Mesenchymal stem cell (in vitro differentiated cells and primary cell): ENCODE results near the gene CCNL1.
"Not testable (repeated sequence)": the region's sequence is repeated elsewhere in the genome, so short reads cannot be mapped to it uniquely, and the experiment has no call there.

Experiments
- DNase-seq: peaks from one replicate; pipeline ENCODE4 v3.0.0-alpha.2; 2013
- H2AFZ ChIP-seq: one replicate; pipeline ENCODE4 v1.6.1; 2013; ENCODE audit warnings: low read depth, mild to moderate bottlenecking, control low read depth, inconsistent platforms, low read length, moderate library complexity
- H2AK5ac ChIP-seq: 2 replicates; pipeline ENCODE4 v1.6.1; 2013; ENCODE audit warnings: low read length, moderate library complexity, mild to moderate bottlenecking, inconsistent platforms; ENCODE audit not compliant: severe bottlenecking
- H2BK120ac ChIP-seq: one replicate; pipeline ENCODE4 v1.6.1; 2013; ENCODE audit warnings: low read depth, mild to moderate bottlenecking, inconsistent platforms, low read length, moderate library complexity
- H2BK12ac ChIP-seq, 2 experiments: one replicate each; pipeline ENCODE4 v1.6.1; 2013; ENCODE audit warnings: inconsistent platforms in 2 of 2, low read length in 2 of 2, mild to moderate bottlenecking in 2 of 2, moderate library complexity in 2 of 2, control low read depth in 1 of 2
- H2BK15ac ChIP-seq: one replicate; pipeline ENCODE4 v1.6.1; 2013; ENCODE audit warnings: mild to moderate bottlenecking, low read depth, inconsistent platforms; ENCODE audit not compliant: poor library complexity, severe bottlenecking
- H2BK5ac ChIP-seq: 2 replicates; pipeline ENCODE4 v1.6.1; 2013; ENCODE audit warnings: low read depth, mild to moderate bottlenecking, low read length, control low read depth, inconsistent platforms; ENCODE audit not compliant: poor library complexity, severe bottlenecking
- H3K14ac ChIP-seq, 2 experiments: one replicate each; pipeline ENCODE4 v1.6.1; 2013; ENCODE audit warnings: inconsistent platforms in 2 of 2, low read length in 2 of 2, control low read depth in 1 of 2, mild to moderate bottlenecking in 1 of 2, moderate library complexity in 1 of 2
- H3K18ac ChIP-seq, 2 experiments: one replicate each; pipeline ENCODE4 v1.6.1; 2013; ENCODE audit warnings: inconsistent platforms in 2 of 2, low read length in 2 of 2, control low read depth in 1 of 2, low read depth in 1 of 2, mild to moderate bottlenecking in 1 of 2
- H3K23ac ChIP-seq, 2 experiments: one replicate each; pipeline ENCODE4 v1.6.1; 2013; ENCODE audit warnings: inconsistent platforms in 2 of 2, low read length in 2 of 2, mild to moderate bottlenecking in 2 of 2, moderate library complexity in 2 of 2, control low read depth in 1 of 2
- H3K27ac ChIP-seq: 2 replicates; pipeline ENCODE4 v1.5.1; 2013; ENCODE audit warnings: mild to moderate bottlenecking, moderate library complexity, low read length, control low read depth, inconsistent platforms; ENCODE audit not compliant: poor library complexity, severe bottlenecking
- H3K27me3 ChIP-seq, 2 experiments: 2 replicates each; pipeline versions ENCODE4 v1.6.1 to v1.7.0; 2013; ENCODE audit warnings: low read length in 2 of 2, mild to moderate bottlenecking in 2 of 2, moderate library complexity in 2 of 2, control low read depth in 1 of 2, inconsistent platforms in 1 of 2; ENCODE audit not compliant: control insufficient read depth in 1 of 2, insufficient read depth in 1 of 2
- H3K36me3 ChIP-seq, 2 experiments: 2 replicates each; pipeline versions ENCODE4 v1.6.1 to v1.7.0; 2013; ENCODE audit warnings: low read length in 2 of 2, control low read depth in 1 of 2, inconsistent platforms in 1 of 2, low read depth in 1 of 2, mild to moderate bottlenecking in 1 of 2; ENCODE audit not compliant: insufficient read depth in 2 of 2, control insufficient read depth in 1 of 2
- H3K4ac ChIP-seq, 2 experiments: one replicate each; pipeline ENCODE4 v1.6.1; 2013; ENCODE audit warnings: inconsistent platforms in 2 of 2, low read length in 2 of 2, mild to moderate bottlenecking in 2 of 2, moderate library complexity in 2 of 2, control low read depth in 1 of 2, low read depth in 1 of 2
- H3K4me1 ChIP-seq: 2 replicates; pipeline ENCODE4 v1.6.1; 2013; ENCODE audit warnings: low read depth, low read length, control low read depth; ENCODE audit not compliant: control insufficient read depth, insufficient read depth
- H3K4me2 ChIP-seq: 2 replicates; pipeline ENCODE4 v1.6.1; 2013; ENCODE audit warnings: low read length, mild to moderate bottlenecking, inconsistent platforms; ENCODE audit not compliant: poor library complexity, severe bottlenecking
- H3K4me3 ChIP-seq, 2 experiments: 2 replicates each; pipeline versions ENCODE4 v1.5.1 to v1.7.0; 2013; ENCODE audit warnings: low read length in 2 of 2, mild to moderate bottlenecking in 2 of 2, control low read depth in 1 of 2, low read depth in 1 of 2; ENCODE audit not compliant: insufficient read depth in 1 of 2
- H3K79me1 ChIP-seq: replicated peaks from 2 replicates; pipeline ENCODE4 v1.6.1; 2013; ENCODE audit warnings: mild to moderate bottlenecking, control low read depth, low read length, inconsistent platforms; ENCODE audit not compliant: poor library complexity, severe bottlenecking
- H3K9ac ChIP-seq: 2 replicates; pipeline ENCODE4 v1.7.0; 2013; ENCODE audit warnings: mild to moderate bottlenecking, low read length, moderate library complexity
- H3K9me3 ChIP-seq: 2 replicates; pipeline ENCODE4 v1.7.0; 2013; ENCODE audit warnings: mild to moderate bottlenecking, low read length; ENCODE audit not compliant: control insufficient read depth
- H4K8ac ChIP-seq: one replicate; pipeline ENCODE4 v1.6.1; 2013; ENCODE audit warnings: inconsistent platforms, mild to moderate bottlenecking, low read length, moderate library complexity
- H4K91ac ChIP-seq: one replicate; pipeline ENCODE4 v1.6.1; 2013; ENCODE audit warnings: mild to moderate bottlenecking, low read length, inconsistent platforms
- WGBS: methylation state at CpG from one replicate; pipeline ENCODE4 v1.1.7; 2013; ENCODE audit warnings: mixed read lengths; 5-methylcytosine and 5-hydroxymethylcytosine counted together

The CCNL1 gene

DNA sequence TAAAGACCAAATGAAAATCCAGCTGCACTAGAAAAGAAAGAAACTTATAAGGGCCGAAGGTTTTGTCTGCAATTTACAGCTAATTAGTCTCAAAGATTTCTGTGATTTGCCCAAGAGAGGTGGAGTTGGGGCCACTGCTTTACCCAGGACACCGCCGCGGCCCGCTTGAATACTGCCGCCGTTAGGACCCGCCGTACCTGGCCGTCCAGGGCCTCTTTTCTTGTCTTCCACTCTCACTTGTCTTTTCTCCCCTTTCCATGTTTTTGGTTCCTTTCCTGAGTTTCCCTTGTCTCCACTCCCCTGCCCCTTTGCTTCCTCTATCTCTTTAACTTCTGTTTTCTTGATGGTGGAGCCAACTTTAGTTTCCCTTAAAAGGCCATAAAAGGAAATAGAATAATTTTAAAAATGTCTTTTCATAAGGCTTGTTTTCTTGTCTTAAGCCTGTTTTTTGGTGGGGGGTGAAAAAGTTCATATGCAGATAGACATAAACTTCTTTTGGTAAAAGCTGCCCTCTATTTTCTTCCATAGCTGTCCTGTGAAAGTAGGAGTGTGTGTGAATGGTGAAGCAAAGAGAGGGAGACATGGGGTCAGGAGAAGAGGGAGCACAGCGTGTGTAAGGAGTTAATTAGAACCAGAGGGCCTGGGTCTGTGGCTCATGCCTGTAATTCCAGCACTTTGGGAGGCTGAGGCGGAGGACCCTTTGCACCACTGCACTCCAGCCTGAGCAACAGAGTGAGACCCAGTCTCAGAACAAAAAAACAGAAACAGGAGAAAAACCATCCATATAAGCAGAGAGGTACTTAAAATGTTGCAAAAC lies 16.0 kb upstream of the CCNL1 start:
- Histone ChIP-seq H3K4me1 (peaks cover 4% of the 10 kb centered on the region), H3K23ac (peak overlapping the region in 1 of 2 experiments; percentile 94), H2AFZ (no peak overlapping the region), H3K36me3 (peaks cover 0 to 14% of the 10 kb centered on the region in 2 experiments), H3K4me2 (peak overlapping the region; percentile 71), H3K9me3 (no peaks in the 10 kb centered on the region), H3K4me3 (peak overlapping the region; percentile 50 to 83), H2BK120ac (no peak overlapping the region), H2AK5ac (no peak overlapping the region), H3K4ac (peak overlapping the region; percentile 19 to 24), H3K27ac (peak overlapping the region; percentile 96), H4K8ac (peak overlapping the region; percentile 82), H2BK5ac (no peak overlapping the region), H3K79me1 (peaks cover 8% of the 10 kb centered on the region), H3K18ac (peak overlapping the region in 1 of 2 experiments; percentile 19), H3K9ac (peak overlapping the region; percentile 97), H3K14ac (no peak overlapping the region), H2BK15ac (no peak overlapping the region), H2BK12ac (peak overlapping the region in 1 of 2 experiments; percentile 23), H4K91ac (no peak overlapping the region), H3K27me3 (no peaks in the 10 kb centered on the region)
- DNase-seq, result peak; percentile 39
- WGBS, result 48% methylated on average over 12 of the region's 12 CpGs

DNA sequence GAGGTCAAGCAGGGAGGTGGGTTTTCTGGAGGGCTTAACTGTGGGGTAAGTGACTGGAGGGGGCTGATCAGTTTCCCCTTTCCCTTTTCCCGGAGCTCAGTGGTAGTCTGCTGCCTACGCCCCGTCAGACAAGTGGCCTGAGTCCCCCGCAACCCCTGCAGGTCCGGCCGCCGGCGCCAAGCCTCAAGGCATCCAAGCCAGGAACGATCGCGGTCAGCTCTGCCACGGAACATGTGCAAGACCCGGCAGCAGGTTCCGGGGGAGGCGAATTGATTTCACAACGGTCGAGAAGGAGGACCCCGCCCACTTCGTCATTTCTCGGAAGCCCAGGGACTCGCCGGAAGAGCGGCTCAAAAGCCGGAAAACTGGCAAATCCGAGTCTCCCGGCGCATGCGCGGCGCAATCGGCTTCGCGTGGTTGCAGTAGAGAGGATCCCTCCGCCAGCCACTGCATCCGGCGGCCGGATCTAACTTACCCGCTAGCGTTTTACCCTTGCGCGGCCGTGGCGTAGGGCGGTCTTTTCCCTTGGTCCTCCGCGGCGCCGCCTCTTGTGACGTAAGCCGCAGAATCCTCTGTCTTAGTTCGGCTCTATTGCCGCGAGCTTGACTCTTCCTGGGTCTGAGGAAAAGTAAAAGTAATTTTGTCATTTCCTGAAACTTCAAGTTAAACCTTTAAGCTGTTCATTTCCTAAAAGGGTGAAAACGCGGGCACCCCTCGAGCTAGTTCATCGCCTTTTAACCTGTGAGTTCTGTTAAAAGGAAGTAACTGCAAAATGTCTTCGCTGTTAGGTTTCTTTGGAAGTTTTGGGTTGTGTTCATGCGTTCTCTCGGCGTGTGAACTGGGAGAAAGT lies 14.9 kb upstream of the CCNL1 start:
- H3K23ac ChIP-seq, result no peak overlapping the region
- H2AK5ac ChIP-seq, result no peak overlapping the region
- H3K27me3 ChIP-seq, result no peaks in the 10 kb centered on the region
- no peak overlapping the region for H2AFZ ChIP-seq
- H3K4me1 ChIP-seq, result peaks cover 4% of the 10 kb centered on the region
- peak overlapping the region; percentile 87 for H2BK15ac ChIP-seq
- no peak overlapping the region for H2BK12ac ChIP-seq
- H2BK120ac ChIP-seq, result no peak overlapping the region
- no peak overlapping the region for H4K91ac ChIP-seq
- H2BK5ac ChIP-seq, result peak overlapping the region; percentile 69
- H3K79me1 ChIP-seq, result peaks cover 5% of the 10 kb centered on the region
- H3K18ac ChIP-seq, result peak overlapping the region; percentile 77 to 93
- peak overlapping the region; percentile 97 for H3K9ac ChIP-seq
- WGBS, result under 1% methylated on average over 56 of the region's 61 CpGs
- H3K9me3 ChIP-seq, result no peaks in the 10 kb centered on the region
- peak overlapping the region; percentile 96 for H3K27ac ChIP-seq
- H4K8ac ChIP-seq, result peak overlapping the region; percentile 81
- peak; percentile 100 for DNase-seq
- peak overlapping the region; percentile 62 to 83 for H3K4me3 ChIP-seq
- peak overlapping the region; percentile 79 for H3K4me2 ChIP-seq
- no peak overlapping the region for H3K14ac ChIP-seq
- H3K36me3 ChIP-seq, result peaks cover 0 to 14% of the 10 kb centered on the region in 2 experiments
- peak overlapping the region; percentile 46 to 85 for H3K4ac ChIP-seq

DNA sequence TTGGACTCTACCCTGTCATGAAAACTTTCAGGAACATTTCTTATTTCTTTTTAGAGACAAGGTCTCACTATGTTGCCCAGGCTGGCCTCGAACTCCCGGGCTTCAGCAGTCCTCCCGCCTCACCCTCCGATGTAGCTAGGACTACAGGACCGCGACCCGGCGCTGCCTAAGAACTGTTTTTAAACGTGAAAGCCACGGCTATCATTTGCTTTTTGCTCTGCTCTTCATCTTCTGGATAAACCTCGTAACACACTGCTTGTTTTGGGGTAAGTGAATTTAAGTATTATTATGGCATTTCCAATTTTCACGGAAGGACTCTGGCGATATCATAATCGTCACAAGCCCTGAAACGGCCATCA lies 14.3 kb upstream of the CCNL1 start:
- H2AFZ ChIP-seq, result peak overlapping the region; percentile 19
- WGBS, result 45% methylated on average over 15 of the region's 15 CpGs
- H4K91ac ChIP-seq, result no peak overlapping the region
- H3K4me1 ChIP-seq, result peaks cover 4% of the 10 kb centered on the region
- H2BK120ac ChIP-seq, result no peak overlapping the region
- H3K9ac ChIP-seq, result peak overlapping the region; percentile 95
- no peaks in the 10 kb centered on the region for H3K27me3 ChIP-seq
- H3K4me3 ChIP-seq, result peak overlapping the region; percentile 62 to 76
- H3K4ac ChIP-seq, result peak overlapping the region; percentile 46 to 52
- peak overlapping the region; percentile 67 for H2AK5ac ChIP-seq
- H2BK5ac ChIP-seq, result peak overlapping the region; percentile 69
- H4K8ac ChIP-seq, result peak overlapping the region; percentile 81
- peak overlapping the region; percentile 86 for H3K27ac ChIP-seq
- no peak for DNase-seq
- peaks cover 0 to 14% of the 10 kb centered on the region in 2 experiments for H3K36me3 ChIP-seq
- H3K14ac ChIP-seq, result no peak overlapping the region
- H2BK12ac ChIP-seq, result no peak overlapping the region
- peak overlapping the region; percentile 47 to 62 for H3K18ac ChIP-seq
- H3K4me2 ChIP-seq, result peak overlapping the region; percentile 79
- no peak overlapping the region for H2BK15ac ChIP-seq
- H3K9me3 ChIP-seq, result no peaks in the 10 kb centered on the region
- H3K23ac ChIP-seq, result no peak overlapping the region
- H3K79me1 ChIP-seq, result peaks cover 5% of the 10 kb centered on the region

DNA sequence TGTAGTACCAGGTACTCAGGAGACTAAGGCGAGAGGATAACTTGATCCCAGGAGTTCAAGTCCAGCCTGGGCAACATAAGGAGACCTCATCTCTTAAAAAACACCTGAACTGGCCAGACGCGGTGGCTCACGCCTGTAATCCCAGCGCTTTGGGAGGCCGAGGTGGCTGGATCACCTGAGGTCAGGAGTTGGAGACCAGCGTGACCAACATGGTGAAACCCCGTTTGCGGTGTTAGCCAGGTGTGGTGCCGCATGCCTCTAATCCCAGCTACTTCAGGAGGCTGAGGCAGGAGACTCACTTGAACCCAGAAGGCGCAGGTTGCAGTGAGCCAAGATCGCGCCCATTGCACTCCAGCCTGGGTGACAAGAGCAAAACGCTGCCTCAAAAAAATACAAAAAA lies 13.4 kb upstream of the CCNL1 start:
- H2BK120ac ChIP-seq, H2BK15ac ChIP-seq, H3K4me2 ChIP-seq, H3K18ac ChIP-seq, H3K4ac ChIP-seq, H3K79me1 ChIP-seq, H3K27ac ChIP-seq, H2AFZ ChIP-seq, H3K27me3 ChIP-seq, DNase-seq, H3K36me3 ChIP-seq, H2BK5ac ChIP-seq, H3K14ac ChIP-seq, H3K23ac ChIP-seq, H4K91ac ChIP-seq, H3K9me3 ChIP-seq, H2AK5ac ChIP-seq, H3K4me3 ChIP-seq, H3K4me1 ChIP-seq: not testable (repeated sequence)
- peak overlapping the region; percentile 55 to 87 for H2BK12ac ChIP-seq
- over 99% methylated on average over 11 of the region's 14 CpGs for WGBS
- H3K9ac ChIP-seq, result peak overlapping the region; percentile 95
- H4K8ac ChIP-seq, result peak overlapping the region; percentile 38
